B cell (primary cell): Measurements from ENCODE around the gene ZNF425.

ENCODE experiments used
- EZH2 ChIP-seq: IDR thresholded peaks from 2 replicates; pipeline ENCODE4 v1.6.1; 2012; ENCODE audit warnings: borderline replicate concordance, low read depth, mild to moderate bottlenecking, moderate library complexity, low read length; ENCODE audit not compliant: insufficient read depth, poor library complexity, severe bottlenecking
- TF ChIP-seq, protein P1 (sequence below): fragments of 200-600 bp; IDR thresholded peaks from one replicate; pipeline ENCODE4 v1.8.0; 2022; ENCODE audit warnings: antibody characterized with exemption, mild to moderate bottlenecking

- TF ChIP-seq, protein P1, sequence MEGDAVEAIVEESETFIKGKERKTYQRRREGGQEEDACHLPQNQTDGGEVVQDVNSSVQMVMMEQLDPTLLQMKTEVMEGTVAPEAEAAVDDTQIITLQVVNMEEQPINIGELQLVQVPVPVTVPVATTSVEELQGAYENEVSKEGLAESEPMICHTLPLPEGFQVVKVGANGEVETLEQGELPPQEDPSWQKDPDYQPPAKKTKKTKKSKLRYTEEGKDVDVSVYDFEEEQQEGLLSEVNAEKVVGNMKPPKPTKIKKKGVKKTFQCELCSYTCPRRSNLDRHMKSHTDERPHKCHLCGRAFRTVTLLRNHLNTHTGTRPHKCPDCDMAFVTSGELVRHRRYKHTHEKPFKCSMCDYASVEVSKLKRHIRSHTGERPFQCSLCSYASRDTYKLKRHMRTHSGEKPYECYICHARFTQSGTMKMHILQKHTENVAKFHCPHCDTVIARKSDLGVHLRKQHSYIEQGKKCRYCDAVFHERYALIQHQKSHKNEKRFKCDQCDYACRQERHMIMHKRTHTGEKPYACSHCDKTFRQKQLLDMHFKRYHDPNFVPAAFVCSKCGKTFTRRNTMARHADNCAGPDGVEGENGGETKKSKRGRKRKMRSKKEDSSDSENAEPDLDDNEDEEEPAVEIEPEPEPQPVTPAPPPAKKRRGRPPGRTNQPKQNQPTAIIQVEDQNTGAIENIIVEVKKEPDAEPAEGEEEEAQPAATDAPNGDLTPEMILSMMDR, result no peak
- TF ChIP-seq EZH2, result no peak
Measured at GRCh38 chr7:149147752-149148653, 21.9 kb upstream of the ZNF425 start.
